Stimulated activated CD4-positive, alpha-beta T cell treated with anti-CD3 and anti-CD28 coated beads, TNF-alpha, amount 100 ng/mL, for 1 hour (primary cell): Measurements from ENCODE around the gene EIF3K.

Experiments
- DNase-seq, 3 donors: peaks; one replicate each; pipeline ENCODE4 v3.0.0-alpha.2; 2020; ENCODE audit warnings: low read depth in 3 of 3, low spot score in 1 of 3

EIF3K gene

GRCh38 chr19:38683393-38684077, 64.5 kb downstream of the EIF3K start:
- peak in 1 of 3 donors; percentile 22 for DNase-seq

- DNase-seq = no peak
Observed at GRCh38 chr19:38684078-38684861, 65.3 kb downstream of the EIF3K start.

- DNase-seq = no peak
Observed at GRCh38 chr19:38684862-38685665, 66.1 kb downstream of the EIF3K start.

GRCh38 chr19:38685666-38686529, 66.9 kb downstream of the EIF3K start:
- no peak for DNase-seq

- no peak for DNase-seq
Observed at GRCh38 chr19:38686530-38686888, 67.5 kb downstream of the EIF3K start.
